ENCODE data around the gene DAG1. TPM values are rescaled to one million over a fixed set of nuclear protein-coding genes. Genes with fewer than 3 reads are reported as not detected.

Gene DAG1
- 8.5 TPM for total RNA-seq (2013)
- polyA plus RNA-seq = 1 to 10 TPM; 3.9 to 5.8 (median 4.2) TPM
- polyA minus RNA-seq = 9.6 and 16.4 TPM in 2 replicates
- total RNA-seq = 3.7 to 27.7 (median 12.1) reads per million in 11 experiments

GRCh38 chr3:49469936-49470713 lies at the start of gene DAG1:
TSS of gene DAG1 (plus strand) at chr3:49470267. CDS start at chr3:49510535, 40,268 bp downstream.
- peak within 1 kb of the TSS; percentile 94 for H2AFZ ChIP-seq (ENCODE audit: insufficient read depth, low read depth, low read length, poor library complexity, severe bottlenecking)
- H3K4me3 ChIP-seq (replicated peaks in 1 of 3; ENCODE audit: low read depth in 2 of 3, low read length in 3 of 3) = peak within 1 kb of the TSS; percentile 82 to 93 (median 86)
- peak within 1 kb of the TSS; percentile 85 for H3K9ac ChIP-seq (ENCODE audit: insufficient read depth, low read length, poor library complexity, severe bottlenecking)
- H4K20me1 ChIP-seq (ENCODE audit: insufficient read depth, low read length) = peaks cover 14% of the 10 kb centered on the region
- H3K27ac Mint-ChIP-seq = peak within 1 kb of the TSS; percentile 93 to 96 (median 95)
- H3K36me3 ChIP-seq (replicated peaks in 1 of 2; ENCODE audit: control insufficient read depth in 1 of 2, insufficient read depth in 2 of 2, low read length in 2 of 2) = no peaks in the 10 kb centered on the region
- peaks cover 20 to 34% (median 25%) of the 10 kb centered on the region in 3 donors for H3K27me3 Mint-ChIP-seq (ENCODE audit: low read depth in 3 of 3)
- H3K4me1 ChIP-seq (ENCODE audit: control insufficient read depth in 1 of 2, insufficient read depth in 2 of 2, low read length in 2 of 2) = peaks cover 26 to 38% of the 10 kb centered on the region in 2 donors
- intact Hi-C loops (cut with micrococcal nuclease) = loop anchor here in 1 of 2 donors (5.0 to 10.0 kb wide), 2 partner anchors 55 to 202 kb away; partner anchors contain the start of genes APEH, RHOA and TCTA
- peak; percentile 93 to 98 (median 95) for DNase-seq
- peak within 1 kb of the TSS; percentile 82 to 90 for H3K27ac ChIP-seq (ENCODE audit: low read depth in 1 of 2, low read length in 2 of 2)
- H3K4me2 ChIP-seq (replicated peaks; ENCODE audit: extremely low read depth, low read length, poor library complexity, severe bottlenecking) = peak within 1 kb of the TSS; percentile 78
- H3K4me3 Mint-ChIP-seq = peak within 1 kb of the TSS; percentile 85 to 92
- H3K79me2 ChIP-seq (ENCODE audit: insufficient read depth, low read length) = peaks cover 10% of the 10 kb centered on the region
- H3K27me3 ChIP-seq (ENCODE audit: control insufficient read depth in 2 of 2, insufficient read depth in 2 of 2, low read length in 2 of 2) = no peaks in the 10 kb centered on the region
- no peak for TF ChIP-seq CTCF (IDR thresholded peaks at IDR 0.05)
- WGBS (ENCODE audit: insufficient coverage) = under 1% methylated on average over 106 of the region's 108 CpGs
- H3K36me3 Mint-ChIP-seq = peaks cover 11 to 22% of the 10 kb centered on the region in 2 donors
- H3K9me3 ChIP-seq (replicated peaks in 1 of 2; ENCODE audit: control insufficient read depth in 1 of 2, insufficient read depth in 1 of 2, low read length in 2 of 2) = no peaks in the 10 kb centered on the region
- peaks cover 0 to 12% (median 0%) of the 10 kb centered on the region in 7 donors for H3K9me3 Mint-ChIP-seq
- H3K4me1 Mint-ChIP-seq = peaks cover 34% of the 10 kb centered on the region

DNA sequence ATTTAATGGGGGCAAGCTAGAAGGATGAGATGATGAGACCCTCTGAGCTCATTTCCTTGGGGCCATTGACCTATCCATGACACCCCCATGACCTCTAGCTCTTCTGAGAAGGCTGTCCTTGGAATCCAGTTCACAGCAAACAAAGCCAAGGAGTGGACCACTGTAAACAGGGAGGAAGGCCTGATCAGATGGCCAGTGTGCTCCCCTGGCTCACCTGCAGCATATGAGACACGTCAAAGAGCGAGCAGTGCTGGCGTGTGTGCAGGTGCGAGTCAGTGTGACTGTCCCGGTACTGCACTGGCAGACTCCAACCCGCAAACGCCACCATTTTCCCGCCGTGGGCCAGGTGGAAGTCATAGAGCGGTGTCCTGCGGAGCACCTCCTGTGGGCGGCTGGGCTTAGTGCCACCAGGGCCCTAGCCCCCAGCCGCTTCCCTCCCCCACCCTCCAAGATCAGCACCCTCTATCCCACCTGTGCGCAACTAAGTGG lies 48.1 kb upstream of the DAG1 start:
- Histone ChIP-seq H3K27ac (ENCODE audit: low read depth in 1 of 2, low read length in 2 of 2) (no peak overlapping the region), H3K4me3 (replicated peaks in 1 of 3; ENCODE audit: low read depth in 2 of 3, low read length in 3 of 3) (peak overlapping the region; percentile 9 to 68 (median 32)), H3K4me1 (ENCODE audit: control insufficient read depth in 1 of 2, insufficient read depth in 2 of 2, low read length in 2 of 2) (peaks cover 28 to 32% of the 10 kb centered on the region in 2 donors), H3K36me3 (replicated peaks in 1 of 2; ENCODE audit: control insufficient read depth in 1 of 2, insufficient read depth in 2 of 2, low read length in 2 of 2) (peaks cover 10 to 36% of the 10 kb centered on the region in 2 donors), H4K20me1 (ENCODE audit: insufficient read depth, low read length) (peaks cover 12% of the 10 kb centered on the region), H3K9me3 (replicated peaks in 1 of 2; ENCODE audit: control insufficient read depth in 1 of 2, insufficient read depth in 1 of 2, low read length in 2 of 2) (no peaks in the 10 kb centered on the region), H2AFZ (ENCODE audit: insufficient read depth, low read depth, low read length, poor library complexity, severe bottlenecking) (peak overlapping the region; percentile 66), H3K4me2 (replicated peaks; ENCODE audit: extremely low read depth, low read length, poor library complexity, severe bottlenecking) (peak overlapping the region; percentile 75), H3K27me3 (ENCODE audit: control insufficient read depth in 2 of 2, insufficient read depth in 2 of 2, low read length in 2 of 2) (no peaks in the 10 kb centered on the region), H3K9ac (ENCODE audit: insufficient read depth, low read length, poor library complexity, severe bottlenecking) (peak overlapping the region; percentile 35), H3K79me2 (ENCODE audit: insufficient read depth, low read length) (peaks cover 17% of the 10 kb centered on the region)
- peaks cover 0 to 2% (median 0%) of the 10 kb centered on the region in 7 donors for H3K9me3 Mint-ChIP-seq
- peaks cover 0 to 2% (median 0%) of the 10 kb centered on the region in 3 donors for H3K27me3 Mint-ChIP-seq (ENCODE audit: low read depth in 3 of 3)
- peaks cover 37% of the 10 kb centered on the region for H3K4me1 Mint-ChIP-seq
- intact Hi-C loops (cut with micrococcal nuclease) = no loop called here
- WGBS (ENCODE audit: insufficient coverage) = 10% methylated on average over 14 of the region's 14 CpGs
- H3K4me3 Mint-ChIP-seq = peak overlapping the region; percentile 80 to 88
- peak overlapping the region in 3 of 7 donors; percentile 14 to 58 (median 35) for H3K27ac Mint-ChIP-seq
- DNase-seq = no peak
- TF ChIP-seq CTCF (IDR thresholded peaks at IDR 0.05) = no peak
- H3K36me3 Mint-ChIP-seq = peaks cover 46 to 62% of the 10 kb centered on the region in 2 donors

Measured in CD14-positive monocyte (primary cell).